HG03432 (cell line): ENCODE data around the gene NSUN7.
"Not testable (repeated sequence)": the region's sequence is repeated elsewhere in the genome, so short reads cannot be mapped to it uniquely, and the experiment has no call there.

ENCODE experiments used
- ATAC-seq: cut with Tn5 transposase; IDR thresholded peaks from one replicate; pipeline ENCODE4 v1.9.1; 2021; ENCODE audit warnings: mild to moderate bottlenecking, moderate library complexity; ENCODE audit not compliant: unreplicated experiment

Gene NSUN7

GRCh38 chr4:40812386-40812785 lies 62.6 kb downstream of the NSUN7 start:
- no peak for ATAC-seq

GRCh38 chr4:40812856-40813255 lies 63.1 kb downstream of the NSUN7 start:
- ATAC-seq: no peak

- ATAC-seq: not testable (repeated sequence)
Measured at GRCh38 chr4:40817157-40817556, 67.4 kb downstream of the NSUN7 start.

- ATAC-seq: no peak
Measured at GRCh38 chr4:40820101-40820500, 70.3 kb downstream of the NSUN7 start.

GRCh38 chr4:40822420-40823166 lies 72.8 kb downstream of the NSUN7 start:
- no peak for ATAC-seq

GRCh38 chr4:40825014-40825838 lies 75.5 kb downstream of the NSUN7 start:
- no peak for ATAC-seq

GRCh38 chr4:40826821-40827220 lies 77.1 kb downstream of the NSUN7 start:
- no peak for ATAC-seq

GRCh38 chr4:40827758-40828157 lies 78.0 kb downstream of the NSUN7 start:
- no peak for ATAC-seq

GRCh38 chr4:40828661-40829060 lies 78.9 kb downstream of the NSUN7 start:
- no peak for ATAC-seq

- no peak for ATAC-seq
Measured at GRCh38 chr4:40829586-40829985, 79.8 kb downstream of the NSUN7 start.

GRCh38 chr4:40831146-40831907 lies 81.6 kb downstream of the NSUN7 start:
- ATAC-seq: no peak

GRCh38 chr4:40832175-40832574 lies 82.4 kb downstream of the NSUN7 start:
- ATAC-seq: no peak

- no peak for ATAC-seq
Measured at GRCh38 chr4:40833212-40833611, 83.5 kb downstream of the NSUN7 start.

GRCh38 chr4:40837094-40837870 lies 87.5 kb downstream of the NSUN7 start:
- ATAC-seq: no peak

- no peak for ATAC-seq
Measured at GRCh38 chr4:40838742-40839141, 89.0 kb downstream of the NSUN7 start.

- peak; percentile 48 for ATAC-seq
Measured at GRCh38 chr4:40840255-40840984, 90.7 kb downstream of the NSUN7 start.

GRCh38 chr4:40840985-40841571 lies 91.3 kb downstream of the NSUN7 start:
- ATAC-seq: peak; percentile 74

- ATAC-seq: no peak
Measured at GRCh38 chr4:40842318-40842717, 92.6 kb downstream of the NSUN7 start.

- ATAC-seq: no peak
Measured at GRCh38 chr4:40842725-40843423, 93.1 kb downstream of the NSUN7 start.
